HCT116 (cell line): ENCODE data around the gene PIEZO2. TPM values are rescaled to one million over a fixed set of nuclear protein-coding genes. Genes with fewer than 3 reads are reported as not detected.

ENCODE experiments used
- ATAC-seq: fragments of 200-7000 bp; cut with Tn5 transposase; 2 replicates; pipeline ENCODE4 v1.9.1; 2020; ENCODE audit warnings: mild to moderate bottlenecking, moderate library complexity
- BruUV-seq: library from RNA; stranded (reverse); fragments of 400-500 nt; replicated peaks from 2 replicates; lab custom pipeline; 2021; lab: Mats Ljungman, UMichigan
- CTCF ChIA-PET: fragments of 300-600 bp; sonication (Branson Sonifier 250); formaldehyde crosslinking; loops from one replicate; lab custom pipeline; 2021; ENCODE audit warnings: antibody characterized with exemption; lab: Charles Lee
- POLR2A ChIA-PET: fragments of 300-600, 350-600 bp; sonication (Branson Sonifier 250); formaldehyde crosslinking; loops from one replicate; lab custom pipeline; 2021; ENCODE audit warnings: antibody characterized with exemption; lab: Charles Lee
- RAD21 ChIA-PET, 2 experiments: fragments of 300-600 bp; sonication (Branson Sonifier 250); formaldehyde crosslinking; loops; one replicate each; lab custom pipeline; 2023; ENCODE audit warnings: low total read pairs in 2 of 2; ENCODE audit not compliant: uncharacterized antibody in 2 of 2, unreplicated experiment in 2 of 2, low non-redundant PET in 1 of 2; lab: Charles Lee
- DNase-seq: peaks from one replicate; pipeline ENCODE4 v3.0.0-alpha.2; 2010; ENCODE audit warnings: low read depth, low spot score
- H2AFZ ChIP-seq: fragments of 200-600 bp; shearing (Covaris generic), sonication (generic); 2 replicates; pipeline ENCODE4 v1.6.1; 2017; ENCODE audit warnings: low read depth, mixed run types, mixed read lengths, antibody characterized with exemption, low read length; ENCODE audit not compliant: poor library complexity, severe bottlenecking
- H3K27ac ChIP-seq: 2 replicates; pipeline ENCODE4 v1.5.1; 2012; ENCODE audit warnings: low read depth, low read length
- H3K27me3 ChIP-seq: fragments of 200-600 bp; sonication (generic); 2 replicates; pipeline ENCODE4 v1.6.1; 2016; ENCODE audit warnings: mixed run types, low read length, mixed read lengths; ENCODE audit not compliant: insufficient read depth
- H3K36me3 ChIP-seq, 2 experiments: fragments of 200-500 bp in 1 of 2; fragments of 200-600 bp in 1 of 2; sonication (Bioruptor generic) in 1 of 2; sonication (generic) in 1 of 2; 2 replicates each; pipeline versions ENCODE4 v1.5.1 to v1.6.1; 2014 to 2016; ENCODE audit warnings: low read length in 2 of 2, inconsistent platforms in 1 of 2, mixed read lengths in 1 of 2, mixed run types in 1 of 2; ENCODE audit not compliant: insufficient read depth in 2 of 2, control insufficient read depth in 1 of 2
- H3K4me1 ChIP-seq, 2 experiments: fragments of 200-600 bp in 1 of 2; sonication (generic) in 1 of 2; 2 replicates each; pipeline versions ENCODE4 v1.5.1 to v1.6.1; 2012 to 2017; ENCODE audit warnings: low read length in 2 of 2, inconsistent platforms in 1 of 2, mild to moderate bottlenecking in 1 of 2, mixed read lengths in 1 of 2, mixed run types in 1 of 2, moderate library complexity in 1 of 2; ENCODE audit not compliant: insufficient read depth in 2 of 2, control insufficient read depth in 1 of 2
- H3K4me2 ChIP-seq: fragments of 200-600 bp; sonication (generic); 2 replicates; pipeline ENCODE4 v1.6.1; 2017; ENCODE audit warnings: mixed run types, low read length, mixed read lengths
- H3K4me3 ChIP-seq, 2 experiments: fragments of 200-600 bp in 1 of 2; sonication (generic) in 1 of 2; replicated peaks in 1 of 2; 2 replicates each; pipeline ENCODE4 v1.5.1; 2011 to 2016; ENCODE audit warnings: low read length in 2 of 2, control low read depth in 1 of 2, low read depth in 1 of 2, mild to moderate bottlenecking in 1 of 2, mixed read lengths in 1 of 2, mixed run types in 1 of 2
- H3K79me2 ChIP-seq: fragments of 200-600 bp; sonication (generic); 2 replicates; pipeline ENCODE4 v1.6.1; 2017; ENCODE audit warnings: mild to moderate bottlenecking, mixed run types, low read length, moderate library complexity, mixed read lengths; ENCODE audit not compliant: insufficient read depth
- H3K9ac ChIP-seq: fragments of 200-600 bp; sonication (generic); 2 replicates; pipeline ENCODE4 v1.6.1; 2016; ENCODE audit warnings: low read length, mixed read lengths
- H3K9me2 ChIP-seq: fragments of 200-600 bp; sonication (generic), shearing (Covaris generic); 2 replicates; pipeline ENCODE4 v1.6.1; 2017; ENCODE audit warnings: mixed run types, mild to moderate bottlenecking, moderate library complexity; ENCODE audit not compliant: insufficient read depth
- H3K9me3 ChIP-seq, 2 experiments: fragments of 200-500 bp in 1 of 2; fragments of 200-600 bp in 1 of 2; sonication (Bioruptor generic) in 1 of 2; sonication (generic) in 1 of 2; 2 replicates each; pipeline ENCODE4 v1.6.1; 2014 to 2017; ENCODE audit warnings: low read length in 2 of 2, mixed read lengths in 2 of 2, inconsistent platforms in 1 of 2, low read depth in 1 of 2, mild to moderate bottlenecking in 1 of 2, mixed run types in 1 of 2, moderate library complexity in 1 of 2; ENCODE audit not compliant: control insufficient read depth in 1 of 2, insufficient read depth in 1 of 2
- H4K20me1 ChIP-seq: fragments of 200-600 bp; sonication (generic), shearing (Covaris generic); 2 replicates; pipeline ENCODE4 v1.6.1; 2017; ENCODE audit warnings: mixed run types, mild to moderate bottlenecking, moderate library complexity; ENCODE audit not compliant: insufficient read depth
- CBX3 ChIP-seq: IDR thresholded peaks from 2 replicates; pipeline ENCODE4 v1.6.1; 2012; ENCODE audit warnings: low read depth
- EGR1 ChIP-seq: IDR thresholded peaks from 2 replicates; pipeline ENCODE4 v1.6.1; 2012; ENCODE audit warnings: low read depth
- ELF1 ChIP-seq: IDR thresholded peaks from 2 replicates; pipeline ENCODE4 v1.6.1; 2012; ENCODE audit warnings: low read depth, borderline replicate concordance
- EZH2phosphoT487 ChIP-seq: fragments of 200-600 bp; IDR thresholded peaks from 2 replicates; pipeline ENCODE4 v1.6.1; 2018; ENCODE audit warnings: antibody characterized with exemption, borderline replicate concordance
- FOSL1 ChIP-seq: IDR thresholded peaks from 2 replicates; pipeline ENCODE4 v1.6.1; 2012; ENCODE audit warnings: low read depth
- JUND ChIP-seq: IDR thresholded peaks from 2 replicates; pipeline ENCODE4 v1.6.1; 2012
- MAX ChIP-seq: IDR thresholded peaks from 2 replicates; pipeline ENCODE4 v1.6.1; 2012
- POLR2A ChIP-seq: IDR thresholded peaks from 2 replicates; pipeline ENCODE4 v1.7.0; 2011; ENCODE audit warnings: borderline replicate concordance; ENCODE audit not compliant: insufficient read depth, insufficient read length; ENCODE audit errors: extremely low read depth
- POLR2AphosphoS5 ChIP-seq: IDR thresholded peaks from 2 replicates; pipeline ENCODE4 v1.6.1; 2011; ENCODE audit warnings: mild to moderate bottlenecking, low read depth, low read length, moderate library complexity
- SIN3A ChIP-seq: IDR thresholded peaks from 2 replicates; pipeline ENCODE4 v1.6.1; 2012; ENCODE audit warnings: low read depth
- TCF7L2 ChIP-seq: IDR thresholded peaks from 2 replicates; pipeline ENCODE4 v1.7.0; 2011; ENCODE audit warnings: borderline replicate concordance, inconsistent platforms; ENCODE audit not compliant: insufficient read depth, insufficient read length; ENCODE audit errors: extremely low read depth
- YY1 ChIP-seq: IDR thresholded peaks from 2 replicates; pipeline ENCODE4 v1.6.1; 2011; ENCODE audit warnings: low read length, low read depth, moderate library complexity, mild to moderate bottlenecking; ENCODE audit not compliant: insufficient replicate concordance; ENCODE audit errors: extremely low read depth
- ZFX ChIP-seq: fragments of 450-650 bp; IDR thresholded peaks from 2 replicates; pipeline ENCODE4 v1.6.1; 2017
- intact Hi-C: fragments of 100-400 bp; cut with micrococcal nuclease; formaldehyde crosslinking; loops from 2 replicates; pipeline ENCODE4 v1.10.0; 2022
- total RNA-seq: library from RNA; stranded (reverse); gene quantifications from one replicate; pipeline ENCODE4 v1.2.1, GENCODE V29; 2021; ENCODE audit not compliant: unreplicated experiment
- TF ChIP-seq, protein P1 (sequence below): IDR thresholded peaks from 2 replicates; pipeline ENCODE4 v1.6.1; 2011; ENCODE audit warnings: mild to moderate bottlenecking, low read length, moderate library complexity; ENCODE audit not compliant: insufficient replicate concordance; ENCODE audit errors: extremely low read depth

The PIEZO2 gene
- total RNA-seq, 1 experiment from 2014 or later = 0.34 TPM

DNA sequence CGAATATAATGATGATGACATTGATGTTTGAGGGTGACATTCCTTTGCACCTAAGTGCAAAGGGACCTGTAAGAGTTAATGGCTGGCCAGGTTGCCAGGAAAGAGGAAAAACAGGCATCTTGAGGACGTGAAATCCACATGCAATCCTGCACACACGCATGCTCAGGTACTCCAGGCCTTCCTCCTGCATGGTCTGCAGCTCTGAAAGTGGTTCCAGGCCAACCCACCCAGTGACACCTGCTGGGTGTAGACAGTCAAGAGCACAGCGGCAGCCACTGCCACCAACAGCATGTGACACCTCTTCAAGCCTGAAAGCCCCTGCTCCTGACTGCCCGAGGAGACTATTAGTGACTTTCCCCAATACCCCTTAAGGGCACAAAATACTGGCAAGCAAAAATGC is 101.6 kb downstream of the PIEZO2 start:
- ChIA-PET RAD21 (no interaction called here), POLR2A (no interaction called here), CTCF (no interaction called here)
- Histone ChIP-seq H3K9ac (no peak overlapping the region), H3K36me3 (no peaks in the 10 kb centered on the region), H3K4me2 (no peak overlapping the region), H3K27ac (no peak overlapping the region), H3K9me3 (no peaks in the 10 kb centered on the region), H3K79me2 (no peaks in the 10 kb centered on the region), H4K20me1 (no peaks in the 10 kb centered on the region), H3K4me3 (no peak overlapping the region), H3K27me3 (0 out of 2 replicates have a peak, but pooled peaks cover 2% of the 10 kb centered on the region), H2AFZ (no peak overlapping the region), H3K4me1 (no peaks in the 10 kb centered on the region), H3K9me2 (no peaks in the 10 kb centered on the region)
- DNase-seq = no peak
- no peak for ATAC-seq
- TF ChIP-seq MAX = no peak
- no peak for TF ChIP-seq FOSL1
- TF ChIP-seq EGR1 = no peak
- TF ChIP-seq JUND = no peak
- no peak for TF ChIP-seq EZH2phosphoT487
- no peak for TF ChIP-seq YY1
- TF ChIP-seq CBX3 = no peak
- TF ChIP-seq ELF1 = no peak
- TF ChIP-seq POLR2A = no peak
- TF ChIP-seq, protein P1, sequence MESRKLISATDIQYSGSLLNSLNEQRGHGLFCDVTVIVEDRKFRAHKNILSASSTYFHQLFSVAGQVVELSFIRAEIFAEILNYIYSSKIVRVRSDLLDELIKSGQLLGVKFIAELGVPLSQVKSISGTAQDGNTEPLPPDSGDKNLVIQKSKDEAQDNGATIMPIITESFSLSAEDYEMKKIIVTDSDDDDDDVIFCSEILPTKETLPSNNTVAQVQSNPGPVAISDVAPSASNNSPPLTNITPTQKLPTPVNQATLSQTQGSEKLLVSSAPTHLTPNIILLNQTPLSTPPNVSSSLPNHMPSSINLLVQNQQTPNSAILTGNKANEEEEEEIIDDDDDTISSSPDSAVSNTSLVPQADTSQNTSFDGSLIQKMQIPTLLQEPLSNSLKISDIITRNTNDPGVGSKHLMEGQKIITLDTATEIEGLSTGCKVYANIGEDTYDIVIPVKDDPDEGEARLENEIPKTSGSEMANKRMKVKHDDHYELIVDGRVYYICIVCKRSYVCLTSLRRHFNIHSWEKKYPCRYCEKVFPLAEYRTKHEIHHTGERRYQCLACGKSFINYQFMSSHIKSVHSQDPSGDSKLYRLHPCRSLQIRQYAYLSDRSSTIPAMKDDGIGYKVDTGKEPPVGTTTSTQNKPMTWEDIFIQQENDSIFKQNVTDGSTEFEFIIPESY = no peak
- TF ChIP-seq TCF7L2 = no peak
- no peak for TF ChIP-seq ZFX
- no peak for TF ChIP-seq POLR2AphosphoS5
- no peak for TF ChIP-seq SIN3A
- no TSS peak for BruUV-seq
- intact Hi-C loops = no loop called here
